Cortex of kidney (tissue), 1 donor: ENCODE results near the gene ZNF442.
"Not testable (repeated sequence)": the region's sequence is repeated elsewhere in the genome, so short reads cannot be mapped to it uniquely, and the experiment has no call there.

Experiments
- DNase-seq: peaks from one replicate; lab custom pipeline; 2025; lab: John Stamatoyannopoulos, UW

Gene ZNF442

DNA sequence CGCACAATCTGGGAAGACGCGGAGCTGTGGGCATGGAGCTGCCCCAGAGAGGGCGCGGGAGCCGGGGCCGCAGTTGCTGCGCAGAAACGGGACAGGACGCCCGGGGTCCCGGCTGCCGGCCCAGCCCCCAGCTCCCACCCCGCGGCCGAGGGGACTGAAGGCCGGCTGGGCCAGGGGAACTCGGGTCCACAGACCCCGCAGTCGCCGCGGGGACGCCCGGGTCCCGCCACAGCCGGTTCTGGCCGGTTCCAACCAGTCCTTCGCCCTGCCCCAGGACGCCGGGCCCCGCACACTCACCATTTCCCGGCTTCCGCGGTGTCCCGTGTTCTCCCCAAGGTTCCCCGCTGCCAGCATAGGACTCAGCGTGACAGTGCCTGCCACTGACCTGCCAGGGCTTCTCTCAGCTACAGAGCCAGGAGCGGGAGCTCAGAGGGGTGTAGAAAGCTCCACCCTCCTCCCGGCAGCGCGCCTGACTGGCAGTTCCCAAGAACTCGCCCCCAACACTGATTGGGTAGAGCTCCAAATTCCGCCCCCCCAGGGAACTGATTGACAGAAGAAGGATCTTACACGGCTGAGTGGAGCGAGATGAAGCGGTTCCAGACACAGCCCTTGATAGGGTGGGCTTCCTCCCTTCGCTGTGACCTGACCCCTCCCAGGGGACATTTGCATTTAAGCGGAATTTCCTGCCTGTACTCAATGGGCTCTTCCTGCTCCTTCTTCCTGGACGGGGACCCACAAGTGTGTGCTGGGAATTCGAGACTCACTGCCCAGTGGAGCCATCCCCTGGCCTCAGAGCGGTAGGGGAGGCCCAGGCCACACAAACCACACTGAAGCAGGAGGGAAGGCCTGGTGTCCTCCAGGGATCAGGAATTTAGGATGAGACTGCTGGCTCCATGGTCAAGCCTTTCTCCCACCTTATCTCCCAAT is at the start of gene ZNF442:
TSS of gene ZNF442 (minus strand) at position 448 of the 927 bp plus-strand sequence. CDS start 2,052 bp downstream, outside the sequence.
- DNase-seq: peak; percentile 54

GRCh38 chr19:12411893-12412292 is 46.4 kb upstream of the ZNF442 start:
- DNase-seq: no peak

- DNase-seq: no peak
Measured at GRCh38 chr19:12400633-12401502, 35.4 kb upstream of the ZNF442 start, which contains the start of gene ZNF799. ZNF799 (minus strand) TSS chr19:12401271; CDS start chr19:12401070, 201 bp downstream.

DNA sequence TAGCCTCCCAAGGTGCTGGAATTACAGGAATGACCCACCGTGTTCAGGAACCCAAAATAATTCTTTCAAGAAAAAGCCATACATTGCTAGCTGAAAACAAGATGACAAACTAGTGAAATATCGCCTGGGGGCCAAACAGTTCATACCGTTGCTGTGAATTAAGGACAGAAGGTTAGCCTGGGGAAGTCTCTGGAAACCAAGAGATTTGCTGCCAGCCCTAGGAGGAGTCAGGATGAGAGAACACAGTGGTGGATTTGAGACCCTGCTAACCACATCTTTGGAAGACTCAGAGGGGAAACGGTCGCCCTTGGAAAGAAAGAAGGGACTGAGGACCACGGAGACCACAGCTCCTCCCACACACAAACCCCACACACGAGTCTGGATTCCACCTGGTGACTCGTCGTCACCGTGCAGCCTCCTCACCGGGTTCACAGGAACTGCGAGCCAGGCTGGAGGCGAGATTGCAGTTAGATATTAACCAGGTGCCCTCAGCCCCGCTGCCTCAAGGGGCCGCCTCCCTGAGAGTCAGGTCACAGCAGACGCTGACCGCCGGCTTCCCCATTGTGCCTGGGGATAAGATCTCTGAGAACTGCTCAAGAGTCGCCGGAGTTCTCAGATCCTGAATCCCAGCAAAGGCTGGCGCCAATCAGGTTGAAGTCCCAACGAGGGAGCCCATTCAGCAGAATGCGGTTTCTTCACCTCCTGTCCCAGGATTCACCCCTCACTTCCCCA is 34.6 kb upstream of the ZNF442 start:
- not testable (repeated sequence) for DNase-seq

- not testable (repeated sequence) for DNase-seq
Measured at GRCh38 chr19:12391148-12391547, 25.7 kb upstream of the ZNF442 start.

DNA sequence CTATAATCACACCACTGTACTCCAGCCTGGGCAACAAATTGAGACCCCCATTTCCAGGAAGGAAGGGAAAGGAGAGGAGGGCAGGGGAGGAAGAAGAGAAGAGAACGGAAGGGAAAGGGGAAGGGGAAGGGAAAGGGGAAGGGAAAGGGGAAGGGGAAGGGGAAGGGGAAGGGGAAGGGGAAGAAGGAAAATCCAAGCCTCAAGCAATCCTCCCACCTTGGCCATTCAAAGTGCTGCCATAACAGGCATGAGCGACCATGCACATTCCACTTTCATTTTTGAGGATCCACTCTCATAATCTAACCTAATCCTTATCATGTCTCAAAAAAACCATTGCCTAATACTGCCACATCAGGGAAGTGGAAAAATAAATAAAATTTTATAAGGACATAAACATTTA is 20.9 kb upstream of the ZNF442 start:
- DNase-seq: not testable (repeated sequence)

GRCh38 chr19:12380444-12380737 is 14.9 kb upstream of the ZNF442 start:
- DNase-seq: no peak

DNA sequence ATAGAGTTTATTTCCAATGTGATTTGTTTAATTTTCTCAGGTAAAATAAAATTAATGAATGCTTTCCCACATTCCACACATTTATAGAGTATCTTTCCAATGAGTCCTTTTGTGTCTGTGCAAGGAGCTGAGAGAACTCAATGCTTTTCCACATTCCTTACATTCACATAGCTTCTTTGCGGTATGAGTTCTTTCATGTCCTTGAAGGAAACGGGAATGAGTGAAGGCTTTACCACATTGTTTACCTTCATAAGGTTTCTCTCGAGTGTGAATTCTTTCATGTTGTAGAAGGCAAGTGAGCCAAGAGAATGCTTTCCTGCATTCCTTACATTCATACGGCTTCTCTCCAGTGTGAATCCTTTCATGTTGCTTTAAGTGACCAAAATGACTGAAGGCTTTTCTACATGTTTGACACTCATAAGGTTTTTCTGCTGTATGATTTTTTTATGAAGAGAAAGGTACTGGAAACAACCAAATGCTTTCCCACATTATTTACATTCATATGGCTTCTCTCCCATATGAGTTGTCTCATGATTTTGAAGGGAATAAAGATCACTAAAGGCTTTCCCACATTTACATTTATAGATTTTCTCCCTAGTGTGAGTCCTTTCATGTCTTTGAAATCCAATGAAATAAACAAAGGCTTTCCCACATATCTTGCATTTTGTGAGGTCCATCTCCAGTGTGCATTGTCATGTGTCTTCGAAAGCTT is 14.4 kb upstream of the ZNF442 start:
- no peak for DNase-seq

GRCh38 chr19:12374026-12374425 is 8.5 kb upstream of the ZNF442 start:
- no peak for DNase-seq

DNA sequence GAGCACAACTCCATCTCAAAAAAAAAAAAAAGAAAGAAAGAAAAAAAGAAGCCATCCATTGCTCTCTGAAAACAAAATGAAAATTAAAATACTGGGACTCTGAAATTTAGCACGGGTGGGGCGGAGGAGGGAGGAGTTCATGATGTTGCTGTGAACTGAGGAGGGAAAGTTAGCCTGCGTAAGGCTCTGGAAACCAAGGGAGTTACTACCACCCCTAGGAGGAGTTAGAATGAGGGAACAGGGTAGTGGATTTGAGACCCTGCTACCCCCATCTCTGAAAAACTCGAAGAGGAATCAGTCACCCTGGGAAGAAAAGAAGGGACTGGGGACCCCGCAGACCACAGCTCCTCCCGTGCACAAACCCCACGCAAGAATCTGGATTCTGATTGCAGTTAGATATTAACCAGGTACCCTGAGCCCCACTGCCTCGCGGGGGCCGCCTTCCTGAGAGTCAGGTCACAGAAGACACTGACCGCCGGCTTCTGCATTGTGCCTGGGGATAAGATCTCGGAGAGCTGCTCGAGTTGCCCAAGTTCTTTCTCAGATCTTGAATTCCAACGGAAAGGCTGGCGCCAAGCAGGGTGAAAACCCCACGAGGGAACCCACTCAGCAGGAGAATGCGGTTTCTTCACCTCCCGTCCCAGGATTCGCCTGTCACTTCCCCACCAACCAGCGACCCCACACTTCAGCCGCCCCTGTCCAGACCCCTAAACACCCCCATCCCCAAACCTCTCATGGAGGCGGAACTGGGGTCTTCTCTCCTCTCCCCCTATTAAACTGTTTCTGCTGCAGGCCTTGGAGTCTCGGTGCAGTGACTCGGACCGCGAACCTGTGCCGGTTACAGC is 870 bp downstream of the ZNF442 start:
- no peak for DNase-seq

GRCh38 chr19:12362236-12362635 is 3.2 kb downstream of the ZNF442 start:
- DNase-seq: not testable (repeated sequence)

- no peak for DNase-seq
Measured at GRCh38 chr19:12353375-12353774, 12.1 kb downstream of the ZNF442 start.

DNA sequence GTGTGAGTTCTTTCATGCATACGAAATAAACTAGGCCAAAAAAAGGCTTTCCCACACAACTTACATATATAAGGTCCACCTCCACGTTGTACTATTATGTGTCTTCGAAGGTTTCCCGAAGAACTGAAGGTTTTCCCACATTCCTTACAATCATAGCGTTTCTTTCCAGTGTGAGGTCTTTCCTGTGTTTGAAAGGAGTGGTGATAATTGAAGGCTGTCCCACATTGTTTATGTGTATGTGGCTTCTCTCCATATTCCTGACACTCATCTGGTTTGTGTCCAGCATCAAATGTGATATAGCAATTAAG is 14.6 kb downstream of the ZNF442 start:
- no peak for DNase-seq

GRCh38 chr19:12350185-12350889 is 15.1 kb downstream of the ZNF442 start:
- DNase-seq: no peak

GRCh38 chr19:12346896-12347295 is 18.6 kb downstream of the ZNF442 start:
- no peak for DNase-seq

DNA sequence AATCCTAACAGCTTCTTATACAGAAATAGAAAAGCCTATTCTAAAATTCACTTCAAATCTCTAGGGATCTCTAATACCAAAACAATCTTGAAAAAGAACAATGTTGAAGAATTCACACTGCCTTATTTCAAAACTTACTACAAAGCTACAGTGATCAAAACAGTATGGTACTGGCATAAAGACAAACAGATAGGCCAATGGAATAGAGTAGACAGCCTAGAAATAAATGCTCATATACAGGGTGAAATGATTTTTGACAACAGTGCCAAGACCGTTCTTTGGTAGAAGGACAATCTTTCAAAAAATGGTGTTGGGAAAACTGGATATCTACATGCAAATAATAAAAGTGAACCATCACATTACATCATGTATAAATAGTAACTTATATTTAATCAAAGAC is 20.3 kb downstream of the ZNF442 start:
- DNase-seq: no peak

- no peak for DNase-seq
Measured at GRCh38 chr19:12333162-12334159, 32.0 kb downstream of the ZNF442 start, which contains the start of gene ZNF563. ZNF563 (minus strand) TSS chr19:12333633; CDS start chr19:12333482, 151 bp downstream.

- no peak for DNase-seq
Measured at GRCh38 chr19:12331211-12331941, 34.1 kb downstream of the ZNF442 start.
